CD14-positive monocyte (primary cell): ENCODE results near the gene MFGE8. TPM values are rescaled to one million over a fixed set of nuclear protein-coding genes. Genes with fewer than 3 reads are reported as not detected.

Source experiments
- DNase-seq, 3 donors: peaks; one replicate each; pipeline ENCODE4 v3.0.0-alpha.2; 2011 to 2022
- H2AFZ ChIP-seq: 2 replicates; pipeline ENCODE4 v1.6.0; 2012; ENCODE audit warnings: mild to moderate bottlenecking, low read depth, low read length, inconsistent platforms; ENCODE audit not compliant: insufficient read depth, poor library complexity, severe bottlenecking
- H3K27ac ChIP-seq, 2 donors: 1 replicate in 1 of 2; 2 replicates in 1 of 2; pipeline ENCODE4 v1.5.1; 2012 to 2013; ENCODE audit warnings: low read length in 2 of 2, control low read depth in 1 of 2, inconsistent platforms in 1 of 2, low read depth in 1 of 2, mild to moderate bottlenecking in 1 of 2
- H3K27me3 ChIP-seq, 2 donors: one replicate each; pipeline versions ENCODE4 v1.6.0 to v1.6.1; 2011 to 2013; ENCODE audit warnings: low read length in 2 of 2; ENCODE audit not compliant: control insufficient read depth in 2 of 2, insufficient read depth in 2 of 2
- H3K36me3 ChIP-seq, 2 donors: replicated peaks in 1 of 2; 1 replicate in 1 of 2; 2 replicates in 1 of 2; pipeline versions ENCODE4 v1.5.1 to v1.6.1; 2012 to 2013; ENCODE audit warnings: low read length in 2 of 2, control low read depth in 1 of 2, inconsistent platforms in 1 of 2, mild to moderate bottlenecking in 1 of 2; ENCODE audit not compliant: insufficient read depth in 2 of 2, control insufficient read depth in 1 of 2
- H3K4me1 ChIP-seq, 2 donors: 1 replicate in 1 of 2; 2 replicates in 1 of 2; pipeline versions ENCODE4 v1.5.1 to v1.6.1; 2012 to 2013; ENCODE audit warnings: low read length in 2 of 2, control low read depth in 1 of 2, inconsistent platforms in 1 of 2, mild to moderate bottlenecking in 1 of 2, moderate library complexity in 1 of 2; ENCODE audit not compliant: insufficient read depth in 2 of 2, control insufficient read depth in 1 of 2
- H3K4me2 ChIP-seq: replicated peaks from 2 replicates; pipeline ENCODE3; 2012; ENCODE audit warnings: low read length, moderate library complexity, mild to moderate bottlenecking; ENCODE audit not compliant: poor library complexity, severe bottlenecking; ENCODE audit errors: extremely low read depth
- H3K4me3 ChIP-seq, 3 experiments: fragments of 200-600 bp in 1 of 3; sonication (generic) in 1 of 3; replicated peaks in 1 of 3; 1 replicate in 2 of 3; 2 replicates in 1 of 3; pipeline ENCODE4 v1.5.1; 2011 to 2013; ENCODE audit warnings: low read length in 3 of 3, mild to moderate bottlenecking in 3 of 3, control low read depth in 2 of 3, low read depth in 2 of 3, inconsistent platforms in 1 of 3, moderate library complexity in 1 of 3
- H3K79me2 ChIP-seq: 2 replicates; pipeline ENCODE4 v1.6.0; 2012; ENCODE audit warnings: mild to moderate bottlenecking, control low read depth, inconsistent platforms, low read length, moderate library complexity; ENCODE audit not compliant: insufficient read depth
- H3K9ac ChIP-seq: 2 replicates; pipeline ENCODE4 v1.6.0; 2017; ENCODE audit warnings: low read length, mild to moderate bottlenecking; ENCODE audit not compliant: insufficient read depth, poor library complexity, severe bottlenecking
- H3K9me3 ChIP-seq, 2 donors: replicated peaks in 1 of 2; 1 replicate in 1 of 2; 2 replicates in 1 of 2; pipeline versions ENCODE4 v1.5.1 to v1.6.1; 2012 to 2013; ENCODE audit warnings: low read length in 2 of 2, control low read depth in 1 of 2; ENCODE audit not compliant: control insufficient read depth in 1 of 2, insufficient read depth in 1 of 2
- H4K20me1 ChIP-seq: 2 replicates; pipeline ENCODE4 v1.6.0; 2012; ENCODE audit warnings: mild to moderate bottlenecking, low read length, control low read depth, moderate library complexity; ENCODE audit not compliant: insufficient read depth
- H3K27ac Mint-ChIP-seq, 7 donors: one replicate each; pipeline ENCODE4 v1.8.0; 2020; ENCODE audit warnings: mild to moderate bottlenecking in 7 of 7, mixed read lengths in 7 of 7, moderate library complexity in 6 of 7, inconsistent platforms in 2 of 7
- H3K27me3 Mint-ChIP-seq, 3 donors: one replicate each; pipeline ENCODE4 v1.8.0; 2021 to 2022; ENCODE audit warnings: low read depth in 3 of 3, mild to moderate bottlenecking in 3 of 3, mixed read lengths in 3 of 3, moderate library complexity in 3 of 3, inconsistent platforms in 1 of 3
- H3K36me3 Mint-ChIP-seq, 2 donors: one replicate each; pipeline ENCODE4 v1.8.0; 2020; ENCODE audit warnings: mixed read lengths in 2 of 2, inconsistent platforms in 1 of 2, mild to moderate bottlenecking in 1 of 2
- H3K4me1 Mint-ChIP-seq: one replicate; pipeline ENCODE4 v1.8.0; 2020; ENCODE audit warnings: mild to moderate bottlenecking, mixed read lengths
- H3K4me3 Mint-ChIP-seq, 2 donors: one replicate each; pipeline ENCODE4 v1.8.0; 2020; ENCODE audit warnings: mild to moderate bottlenecking in 2 of 2, mixed read lengths in 2 of 2, moderate library complexity in 1 of 2
- H3K9me3 Mint-ChIP-seq, 7 donors: one replicate each; pipeline ENCODE4 v1.8.0; 2020 to 2022; ENCODE audit warnings: mixed read lengths in 7 of 7, mild to moderate bottlenecking in 6 of 7, moderate library complexity in 6 of 7, inconsistent platforms in 2 of 7
- WGBS: methylation state at CpG from one replicate; pipeline ENCODE4 v1.1.5; 2013; ENCODE audit warnings: missing lambda C conversion rate; ENCODE audit not compliant: insufficient coverage; 5-methylcytosine and 5-hydroxymethylcytosine counted together
- intact Hi-C, 2 donors: fragments of 100-400 bp; cut with micrococcal nuclease; formaldehyde crosslinking; loops; one replicate each; pipeline versions ENCODE4 v1.15.0 to v1.15.1; 2023
- polyA plus RNA-seq, 3 donors: library from polyadenylated mRNA; depleted of rRNA in 1 of 3; unstranded in 2 of 3; stranded (reverse) in 1 of 3; fragments of 300-500 nt in 2 of 3; fragments of >200 nt in 1 of 3; fragmentation: Illumina TruSeq in 2 of 3; gene quantifications; 1 replicate in 2 of 3; 2 replicates in 1 of 3; pipeline ENCODE4 v1.2.3, GENCODE V29; 2012 to 2021
- TF ChIP-seq, protein P1 (sequence below): fragments of 200-600 bp; IDR thresholded peaks from one replicate; pipeline ENCODE4 v1.8.0; 2022; ENCODE audit warnings: antibody characterized with exemption, mild to moderate bottlenecking

Gene MFGE8
- polyA plus RNA-seq, 3 donors = 2.7 TPM; not detected in 2

DNA sequence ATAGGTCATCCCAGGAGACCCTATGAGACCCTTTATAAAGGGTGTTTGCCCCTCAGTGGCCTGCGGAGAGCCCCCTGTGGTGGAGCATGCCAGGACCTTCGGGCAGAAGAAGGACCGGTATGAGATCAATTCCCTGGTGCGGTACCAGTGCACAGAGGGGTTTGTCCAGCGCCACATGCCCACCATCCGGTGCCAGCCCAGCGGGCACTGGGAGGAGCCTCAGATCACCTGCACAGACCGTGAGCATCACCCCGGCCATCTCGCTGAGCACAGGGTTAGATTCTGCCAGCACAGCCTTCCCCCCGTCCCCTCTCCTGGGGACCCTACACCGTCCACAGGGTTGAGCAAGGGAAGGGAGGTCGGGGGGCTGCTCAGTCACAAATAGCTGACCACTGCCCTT is 39.4 kb downstream of the MFGE8 start:
- Histone ChIP-seq H2AFZ (no peak overlapping the region), H3K79me2 (no peaks in the 10 kb centered on the region), H3K36me3 (no peaks in the 10 kb centered on the region), H3K27me3 (no peaks in the 10 kb centered on the region), H3K4me1 (no peaks in the 10 kb centered on the region), H4K20me1 (no peaks in the 10 kb centered on the region), H3K4me2 (no peak overlapping the region), H3K9ac (no peak overlapping the region), H3K9me3 (no peaks in the 10 kb centered on the region), H3K4me3 (no peak overlapping the region), H3K27ac (no peak overlapping the region)
- intact Hi-C loops = no loop called here
- Mint-ChIP-seq H3K27ac (no peak overlapping the region), H3K4me3 (no peak overlapping the region), H3K4me1 (no peaks in the 10 kb centered on the region), H3K36me3 (no peaks in the 10 kb centered on the region), H3K27me3 (peaks cover 3 to 4% (median 3%) of the 10 kb centered on the region in 3 donors), H3K9me3 (no peaks in the 10 kb centered on the region)
- 94% methylated on average over 11 of the region's 13 CpGs for WGBS
- TF ChIP-seq, protein P1, sequence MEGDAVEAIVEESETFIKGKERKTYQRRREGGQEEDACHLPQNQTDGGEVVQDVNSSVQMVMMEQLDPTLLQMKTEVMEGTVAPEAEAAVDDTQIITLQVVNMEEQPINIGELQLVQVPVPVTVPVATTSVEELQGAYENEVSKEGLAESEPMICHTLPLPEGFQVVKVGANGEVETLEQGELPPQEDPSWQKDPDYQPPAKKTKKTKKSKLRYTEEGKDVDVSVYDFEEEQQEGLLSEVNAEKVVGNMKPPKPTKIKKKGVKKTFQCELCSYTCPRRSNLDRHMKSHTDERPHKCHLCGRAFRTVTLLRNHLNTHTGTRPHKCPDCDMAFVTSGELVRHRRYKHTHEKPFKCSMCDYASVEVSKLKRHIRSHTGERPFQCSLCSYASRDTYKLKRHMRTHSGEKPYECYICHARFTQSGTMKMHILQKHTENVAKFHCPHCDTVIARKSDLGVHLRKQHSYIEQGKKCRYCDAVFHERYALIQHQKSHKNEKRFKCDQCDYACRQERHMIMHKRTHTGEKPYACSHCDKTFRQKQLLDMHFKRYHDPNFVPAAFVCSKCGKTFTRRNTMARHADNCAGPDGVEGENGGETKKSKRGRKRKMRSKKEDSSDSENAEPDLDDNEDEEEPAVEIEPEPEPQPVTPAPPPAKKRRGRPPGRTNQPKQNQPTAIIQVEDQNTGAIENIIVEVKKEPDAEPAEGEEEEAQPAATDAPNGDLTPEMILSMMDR = no peak
- DNase-seq = no peak

GRCh38 chr15:88872706-88873105 is 40.5 kb downstream of the MFGE8 start:
- H3K9me3 ChIP-seq = no peaks in the 10 kb centered on the region
- no peaks in the 10 kb centered on the region for H3K4me1 Mint-ChIP-seq
- H3K4me2 ChIP-seq = no peak overlapping the region
- peaks cover 5% of the 10 kb centered on the region in 3 donors for H3K27me3 Mint-ChIP-seq
- H3K36me3 Mint-ChIP-seq = no peaks in the 10 kb centered on the region
- no peak overlapping the region for H3K27ac ChIP-seq
- intact Hi-C loops = no loop called here
- no peak overlapping the region for H3K4me3 ChIP-seq
- H4K20me1 ChIP-seq = no peaks in the 10 kb centered on the region
- H3K79me2 ChIP-seq = no peaks in the 10 kb centered on the region
- H3K9ac ChIP-seq = no peak overlapping the region
- no peaks in the 10 kb centered on the region for H3K36me3 ChIP-seq
- DNase-seq = no peak
- H3K27ac Mint-ChIP-seq = no peak overlapping the region
- H3K4me1 ChIP-seq = no peaks in the 10 kb centered on the region
- H3K9me3 Mint-ChIP-seq = no peaks in the 10 kb centered on the region
- H2AFZ ChIP-seq = no peak overlapping the region
- H3K27me3 ChIP-seq = no peaks in the 10 kb centered on the region
- no CpG with 5 or more reads among the region's 9 CpGs for WGBS
- TF ChIP-seq, protein P1 = no peak
- H3K4me3 Mint-ChIP-seq = no peak overlapping the region
